HCT116 (cell line): ENCODE data around the gene PRMT9. TPM values are rescaled to one million over a fixed set of nuclear protein-coding genes. Genes with fewer than 3 reads are reported as not detected.

Source experiments
- ATAC-seq: fragments of 200-7000 bp; cut with Tn5 transposase; 2 replicates; pipeline ENCODE4 v1.9.1; 2020; ENCODE audit warnings: mild to moderate bottlenecking, moderate library complexity
- BruUV-seq: library from RNA; stranded (reverse); fragments of 400-500 nt; replicated peaks from 2 replicates; lab custom pipeline; 2021; lab: Mats Ljungman, UMichigan
- CTCF ChIA-PET: fragments of 300-600 bp; sonication (Branson Sonifier 250); formaldehyde crosslinking; loops from one replicate; lab custom pipeline; 2021; ENCODE audit warnings: antibody characterized with exemption; lab: Charles Lee
- POLR2A ChIA-PET: fragments of 300-600, 350-600 bp; sonication (Branson Sonifier 250); formaldehyde crosslinking; loops from one replicate; lab custom pipeline; 2021; ENCODE audit warnings: antibody characterized with exemption; lab: Charles Lee
- RAD21 ChIA-PET, 2 experiments: fragments of 300-600 bp; sonication (Branson Sonifier 250); formaldehyde crosslinking; loops; one replicate each; lab custom pipeline; 2023; ENCODE audit warnings: low total read pairs in 2 of 2; ENCODE audit not compliant: uncharacterized antibody in 2 of 2, unreplicated experiment in 2 of 2, low non-redundant PET in 1 of 2; lab: Charles Lee
- DNase-seq: peaks from one replicate; pipeline ENCODE4 v3.0.0-alpha.2; 2010; ENCODE audit warnings: low read depth, low spot score
- H2AFZ ChIP-seq: fragments of 200-600 bp; shearing (Covaris generic), sonication (generic); 2 replicates; pipeline ENCODE4 v1.6.1; 2017; ENCODE audit warnings: low read depth, mixed run types, mixed read lengths, antibody characterized with exemption, low read length; ENCODE audit not compliant: poor library complexity, severe bottlenecking
- H3K27ac ChIP-seq: 2 replicates; pipeline ENCODE4 v1.5.1; 2012; ENCODE audit warnings: low read depth, low read length
- H3K27me3 ChIP-seq: fragments of 200-600 bp; sonication (generic); 2 replicates; pipeline ENCODE4 v1.6.1; 2016; ENCODE audit warnings: mixed run types, low read length, mixed read lengths; ENCODE audit not compliant: insufficient read depth
- H3K36me3 ChIP-seq, 2 experiments: fragments of 200-500 bp in 1 of 2; fragments of 200-600 bp in 1 of 2; sonication (Bioruptor generic) in 1 of 2; sonication (generic) in 1 of 2; 2 replicates each; pipeline versions ENCODE4 v1.5.1 to v1.6.1; 2014 to 2016; ENCODE audit warnings: low read length in 2 of 2, inconsistent platforms in 1 of 2, mixed read lengths in 1 of 2, mixed run types in 1 of 2; ENCODE audit not compliant: insufficient read depth in 2 of 2, control insufficient read depth in 1 of 2
- H3K4me1 ChIP-seq, 2 experiments: fragments of 200-600 bp in 1 of 2; sonication (generic) in 1 of 2; 2 replicates each; pipeline versions ENCODE4 v1.5.1 to v1.6.1; 2012 to 2017; ENCODE audit warnings: low read length in 2 of 2, inconsistent platforms in 1 of 2, mild to moderate bottlenecking in 1 of 2, mixed read lengths in 1 of 2, mixed run types in 1 of 2, moderate library complexity in 1 of 2; ENCODE audit not compliant: insufficient read depth in 2 of 2, control insufficient read depth in 1 of 2
- H3K4me2 ChIP-seq: fragments of 200-600 bp; sonication (generic); 2 replicates; pipeline ENCODE4 v1.6.1; 2017; ENCODE audit warnings: mixed run types, low read length, mixed read lengths
- H3K4me3 ChIP-seq, 2 experiments: fragments of 200-600 bp in 1 of 2; sonication (generic) in 1 of 2; replicated peaks in 1 of 2; 2 replicates each; pipeline ENCODE4 v1.5.1; 2011 to 2016; ENCODE audit warnings: low read length in 2 of 2, control low read depth in 1 of 2, low read depth in 1 of 2, mild to moderate bottlenecking in 1 of 2, mixed read lengths in 1 of 2, mixed run types in 1 of 2
- H3K79me2 ChIP-seq: fragments of 200-600 bp; sonication (generic); 2 replicates; pipeline ENCODE4 v1.6.1; 2017; ENCODE audit warnings: mild to moderate bottlenecking, mixed run types, low read length, moderate library complexity, mixed read lengths; ENCODE audit not compliant: insufficient read depth
- H3K9ac ChIP-seq: fragments of 200-600 bp; sonication (generic); 2 replicates; pipeline ENCODE4 v1.6.1; 2016; ENCODE audit warnings: low read length, mixed read lengths
- H3K9me2 ChIP-seq: fragments of 200-600 bp; sonication (generic), shearing (Covaris generic); 2 replicates; pipeline ENCODE4 v1.6.1; 2017; ENCODE audit warnings: mixed run types, mild to moderate bottlenecking, moderate library complexity; ENCODE audit not compliant: insufficient read depth
- H3K9me3 ChIP-seq, 2 experiments: fragments of 200-500 bp in 1 of 2; fragments of 200-600 bp in 1 of 2; sonication (Bioruptor generic) in 1 of 2; sonication (generic) in 1 of 2; 2 replicates each; pipeline ENCODE4 v1.6.1; 2014 to 2017; ENCODE audit warnings: low read length in 2 of 2, mixed read lengths in 2 of 2, inconsistent platforms in 1 of 2, low read depth in 1 of 2, mild to moderate bottlenecking in 1 of 2, mixed run types in 1 of 2, moderate library complexity in 1 of 2; ENCODE audit not compliant: control insufficient read depth in 1 of 2, insufficient read depth in 1 of 2
- H4K20me1 ChIP-seq: fragments of 200-600 bp; sonication (generic), shearing (Covaris generic); 2 replicates; pipeline ENCODE4 v1.6.1; 2017; ENCODE audit warnings: mixed run types, mild to moderate bottlenecking, moderate library complexity; ENCODE audit not compliant: insufficient read depth
- CEBPB ChIP-seq: IDR thresholded peaks from 2 replicates; pipeline ENCODE4 v1.6.1; 2012; ENCODE audit warnings: low read depth
- CTCF ChIP-seq, 3 experiments: fragments of 200-600 bp in 1 of 3; sonication (generic) in 1 of 3; IDR thresholded peaks in 2 of 3; conservative IDR thresholded peaks in 1 of 3; 2 replicates each; pipeline ENCODE4 v1.5.1; 2012 to 2017; ENCODE audit warnings: low read depth in 2 of 3, low read length in 2 of 3, antibody characterized with exemption in 1 of 3, borderline replicate concordance in 1 of 3, control low read depth in 1 of 3, mild to moderate bottlenecking in 1 of 3, mixed read lengths in 1 of 3, mixed run types in 1 of 3, moderate library complexity in 1 of 3; ENCODE audit not compliant: insufficient read depth in 1 of 3
- EGR1 ChIP-seq: IDR thresholded peaks from 2 replicates; pipeline ENCODE4 v1.6.1; 2012; ENCODE audit warnings: low read depth
- EZH2 ChIP-seq: fragments of 200-600 bp; sonication (generic); IDR thresholded peaks from 2 replicates; pipeline ENCODE4 v1.6.1; 2017; ENCODE audit warnings: antibody characterized with exemption, mixed run types
- EZH2phosphoT487 ChIP-seq: fragments of 200-600 bp; IDR thresholded peaks from 2 replicates; pipeline ENCODE4 v1.6.1; 2018; ENCODE audit warnings: antibody characterized with exemption, borderline replicate concordance
- FOSL1 ChIP-seq: IDR thresholded peaks from 2 replicates; pipeline ENCODE4 v1.6.1; 2012; ENCODE audit warnings: low read depth
- JUND ChIP-seq: IDR thresholded peaks from 2 replicates; pipeline ENCODE4 v1.6.1; 2012
- MAX ChIP-seq: IDR thresholded peaks from 2 replicates; pipeline ENCODE4 v1.6.1; 2012
- POLR2A ChIP-seq: IDR thresholded peaks from 2 replicates; pipeline ENCODE4 v1.7.0; 2011; ENCODE audit warnings: borderline replicate concordance; ENCODE audit not compliant: insufficient read depth, insufficient read length; ENCODE audit errors: extremely low read depth
- POLR2AphosphoS5 ChIP-seq: IDR thresholded peaks from 2 replicates; pipeline ENCODE4 v1.6.1; 2011; ENCODE audit warnings: mild to moderate bottlenecking, low read depth, low read length, moderate library complexity
- RAD21 ChIP-seq: IDR thresholded peaks from 2 replicates; pipeline ENCODE4 v1.6.1; 2012; ENCODE audit warnings: low read depth, mild to moderate bottlenecking
- SIN3A ChIP-seq: IDR thresholded peaks from 2 replicates; pipeline ENCODE4 v1.6.1; 2012; ENCODE audit warnings: low read depth
- YY1 ChIP-seq: IDR thresholded peaks from 2 replicates; pipeline ENCODE4 v1.6.1; 2011; ENCODE audit warnings: low read length, low read depth, moderate library complexity, mild to moderate bottlenecking; ENCODE audit not compliant: insufficient replicate concordance; ENCODE audit errors: extremely low read depth
- ZBTB33 ChIP-seq: IDR thresholded peaks from 2 replicates; pipeline ENCODE4 v1.6.1; 2011; ENCODE audit warnings: mild to moderate bottlenecking, low read length, moderate library complexity; ENCODE audit not compliant: insufficient replicate concordance; ENCODE audit errors: extremely low read depth
- ZFX ChIP-seq: fragments of 450-650 bp; IDR thresholded peaks from 2 replicates; pipeline ENCODE4 v1.6.1; 2017
- intact Hi-C: fragments of 100-400 bp; cut with micrococcal nuclease; formaldehyde crosslinking; loops from 2 replicates; pipeline ENCODE4 v1.10.0; 2022
- total RNA-seq: library from RNA; stranded (reverse); gene quantifications from one replicate; pipeline ENCODE4 v1.2.1, GENCODE V29; 2021; ENCODE audit not compliant: unreplicated experiment

Gene PRMT9
- total RNA-seq, 1 experiment from 2014 or later, result 5.8 TPM

- Histone ChIP-seq H3K4me3 (no peak overlapping the region), H4K20me1 (no peaks in the 10 kb centered on the region), H3K27ac (no peak overlapping the region), H3K4me2 (peak overlapping the region; percentile 18; the same call in 1 of the 2 replicates), H3K36me3 (no peaks in the 10 kb centered on the region), H2AFZ (no peak overlapping the region), H3K4me1 (peaks cover 19 to 43% of the 10 kb centered on the region in 2 experiments), H3K79me2 (no peaks in the 10 kb centered on the region), H3K27me3 (no peaks in the 10 kb centered on the region), H3K9me2 (no peaks in the 10 kb centered on the region), H3K9ac (no peak overlapping the region), H3K9me3 (no peaks in the 10 kb centered on the region)
- TF ChIP-seq SIN3A (0 out of 2 replicates have a peak, but pooled peaks have one; percentile 17), RAD21 (no peak)
- ChIA-PET POLR2A (interaction anchor here (0.7 kb wide), 1 partner anchor 12 kb away, joined by 4 read pairs; no protein-coding TSS in a partner anchor), RAD21 (no interaction called here), CTCF (interaction anchor here (1.2 kb wide), 1 partner anchor 141 kb away, joined by 3 read pairs; no protein-coding TSS in a partner anchor)
- intact Hi-C loops, result no loop called here
- ATAC-seq (0 out of 2 replicates have a peak, but pooled peaks have one; percentile 24), DNase-seq (no peak)
- BruUV-seq, result no TSS peak
Observed at GRCh38 chr4:147725673-147726072, 41.7 kb upstream of the PRMT9 start.

GRCh38 chr4:147724468-147725201, 40.7 kb upstream of the PRMT9 start:
- Histone ChIP-seq H3K9me2 (no peaks in the 10 kb centered on the region), H3K36me3 (no peaks in the 10 kb centered on the region), H3K4me1 (peaks cover 11 to 35% of the 10 kb centered on the region in 2 experiments; a peak in 3 of 4 replicates), H3K4me2 (no peak overlapping the region), H3K27ac (no peak overlapping the region), H3K4me3 (no peak overlapping the region), H3K9ac (no peak overlapping the region), H2AFZ (no peak overlapping the region), H3K9me3 (no peaks in the 10 kb centered on the region), H3K27me3 (no peaks in the 10 kb centered on the region), H4K20me1 (no peaks in the 10 kb centered on the region), H3K79me2 (no peaks in the 10 kb centered on the region)
- ChIA-PET CTCF (interaction anchor here (1.2 kb wide), 1 partner anchor 142 kb away, joined by 3 read pairs; no protein-coding TSS in a partner anchor), POLR2A (no interaction called here), RAD21 (no interaction called here)
- no peak for DNase-seq
- TF ChIP-seq EZH2phosphoT487, result no peak
- no peak for TF ChIP-seq JUND
- TF ChIP-seq EZH2, result no peak
- TF ChIP-seq MAX, result no peak
- no peak for TF ChIP-seq FOSL1
- TF ChIP-seq POLR2AphosphoS5, result no peak
- TF ChIP-seq ZBTB33, result no peak
- TF ChIP-seq POLR2A, result no peak
- no peak for TF ChIP-seq ZFX
- TF ChIP-seq YY1, result no peak
- no peak for TF ChIP-seq CEBPB
- no peak for TF ChIP-seq CTCF (IDR thresholded peaks at IDR 0.05 in 2 of 3, conservative IDR thresholded peaks at IDR 0.05 in 1 of 3; ENCODE audit: borderline replicate concordance in 1 of 3, insufficient read depth in 1 of 3, low read depth in 2 of 3, low read length in 2 of 3)
- no peak for TF ChIP-seq RAD21
- TF ChIP-seq EGR1, result no peak
- no peak for ATAC-seq
- no TSS peak for BruUV-seq
- intact Hi-C loops, result no loop called here
